HG03196 (cell line): ENCODE data around the gene PALM3.

Source experiments
- ATAC-seq: cut with Tn5 transposase; IDR thresholded peaks from one replicate; pipeline ENCODE4 v1.9.1; 2021; ENCODE audit not compliant: unreplicated experiment

The PALM3 gene

GRCh38 chr19:14089662-14090508 is 28.0 kb upstream of the PALM3 start:
- ATAC-seq, result no peak

GRCh38 chr19:14089412-14089661 is 27.5 kb upstream of the PALM3 start:
- no peak for ATAC-seq

- no peak for ATAC-seq
Measured at GRCh38 chr19:14088634-14089411, 26.9 kb upstream of the PALM3 start.

GRCh38 chr19:14086098-14086497 is 24.2 kb upstream of the PALM3 start:
- ATAC-seq, result no peak

- ATAC-seq, result no peak
Measured at GRCh38 chr19:14085309-14085995, 23.6 kb upstream of the PALM3 start, which contains the start of gene C19orf67. C19orf67 (minus strand) TSS chr19:14085783; CDS start chr19:14085627, 156 bp downstream.

- ATAC-seq, result no peak
Measured at GRCh38 chr19:14082675-14082960, 20.7 kb upstream of the PALM3 start.

- ATAC-seq, result peak; percentile 21
Measured at GRCh38 chr19:14081797-14082674, 20.2 kb upstream of the PALM3 start.

- ATAC-seq, result peak; percentile 83
Measured at GRCh38 chr19:14080887-14081796, 19.3 kb upstream of the PALM3 start.

GRCh38 chr19:14078411-14078810 is 16.5 kb upstream of the PALM3 start:
- ATAC-seq, result no peak

GRCh38 chr19:14073925-14074838 is 12.3 kb upstream of the PALM3 start:
- no peak for ATAC-seq

- ATAC-seq, result peak; percentile 52
Measured at GRCh38 chr19:14073261-14073924, 11.5 kb upstream of the PALM3 start.

- ATAC-seq, result peak; percentile 34
Measured at GRCh38 chr19:14072535-14073260, 10.8 kb upstream of the PALM3 start, which contains the start of gene MISP3. MISP3 (plus strand) TSS chr19:14072786; CDS start chr19:14073310, 524 bp downstream.

- no peak for ATAC-seq
Measured at GRCh38 chr19:14070268-14071050, 8.6 kb upstream of the PALM3 start.

GRCh38 chr19:14066134-14066533 is 4.3 kb upstream of the PALM3 start:
- no peak for ATAC-seq

GRCh38 chr19:14063105-14063504 is 1.2 kb upstream of the PALM3 start:
- no peak for ATAC-seq

GRCh38 chr19:14062558-14062855 is 631 bp upstream of the PALM3 start:
- ATAC-seq, result no peak
